GM19099 (cell line): ENCODE measurements around the gene ATP8B4.

Experiments
- POLR2A ChIP-seq: IDR thresholded peaks from 3 replicates; pipeline ENCODE4 v1.6.1; 2011; ENCODE audit warnings: low read depth; ENCODE audit not compliant: insufficient read length; ENCODE audit errors: extremely low read depth

The ATP8B4 gene

DNA sequence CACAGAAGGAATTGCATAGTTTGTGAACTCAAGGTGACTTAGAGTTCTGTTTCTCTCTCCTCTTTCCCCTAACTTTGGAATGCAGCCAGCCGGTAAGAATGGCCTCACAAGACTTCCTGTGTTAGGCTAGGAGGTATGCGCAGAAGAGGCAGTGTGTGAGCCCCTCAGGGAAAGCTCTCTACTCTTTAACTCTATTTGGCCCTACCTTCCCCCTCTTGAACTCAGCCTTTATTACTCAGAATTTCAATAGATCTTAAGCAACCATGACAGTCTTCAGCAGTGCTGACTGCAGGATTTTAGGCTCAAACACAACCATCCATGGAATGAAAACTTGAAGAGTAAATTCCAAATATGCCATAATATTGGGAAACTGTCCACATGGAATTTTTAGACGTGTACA, 288.6 kb downstream of the ATP8B4 start:
- TF ChIP-seq POLR2A, result no peak

DNA sequence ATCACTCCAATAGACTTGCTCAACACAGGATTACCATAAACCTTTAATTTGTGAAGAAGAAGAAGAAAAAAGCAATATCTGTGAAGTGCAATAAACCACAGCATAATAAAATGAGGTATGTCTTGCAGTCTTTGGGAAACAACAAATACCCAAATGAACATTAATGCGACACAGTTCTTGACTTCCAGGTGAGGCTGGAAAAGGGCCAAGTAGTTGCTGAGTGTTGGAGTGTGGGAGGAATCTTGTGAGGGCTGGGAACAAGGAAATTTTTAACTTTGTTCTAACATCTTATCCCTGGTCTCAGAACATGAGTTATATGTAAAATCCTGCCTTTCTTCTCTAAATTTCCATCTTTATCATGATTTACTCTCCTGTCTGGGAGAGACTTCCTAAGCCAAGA, 291.7 kb downstream of the ATP8B4 start:
- no peak for TF ChIP-seq POLR2A

DNA sequence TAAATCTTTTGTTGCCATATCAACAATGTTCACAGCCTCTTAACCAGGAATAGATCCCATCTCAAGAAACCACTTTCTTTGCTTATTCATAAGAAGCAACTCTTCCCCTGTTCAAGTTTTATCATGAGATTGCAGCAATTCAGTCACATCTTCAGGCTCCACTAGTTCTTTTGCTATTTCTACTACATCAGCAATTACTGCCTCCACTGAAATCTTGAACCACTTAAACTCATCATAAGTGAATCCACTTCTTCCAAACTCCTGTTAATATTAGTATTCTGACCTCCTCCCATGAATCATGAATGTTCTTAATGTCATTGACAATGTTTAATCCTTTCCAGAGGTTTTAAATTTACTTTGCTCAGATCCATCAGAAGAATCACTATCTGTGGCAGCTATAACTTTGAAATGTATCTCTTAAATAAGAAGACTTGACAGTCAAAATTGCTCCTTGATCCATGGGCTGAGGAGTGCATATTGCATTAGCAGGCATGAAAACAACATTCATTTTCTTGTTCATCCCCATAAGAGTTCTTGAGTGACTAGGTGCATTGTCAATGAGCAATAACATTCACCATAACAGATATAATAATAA, 292.3 kb downstream of the ATP8B4 start:
- no peak for TF ChIP-seq POLR2A

DNA sequence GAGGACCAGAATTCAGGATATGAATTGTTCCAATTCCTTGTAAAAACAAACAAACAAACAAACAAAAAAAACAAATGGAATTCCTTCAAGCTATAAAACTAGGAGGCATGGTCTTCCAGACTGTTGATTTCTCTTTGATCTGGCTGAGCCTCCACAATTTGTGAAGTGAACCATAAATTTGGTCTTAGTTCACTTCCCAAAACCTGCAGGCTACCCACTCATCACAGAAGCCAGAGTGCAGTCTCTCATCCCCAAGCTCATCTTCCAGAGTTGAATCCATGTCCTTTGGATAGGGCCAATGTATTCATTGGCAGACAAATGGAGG, 294.3 kb downstream of the ATP8B4 start:
- TF ChIP-seq POLR2A, result no peak

DNA sequence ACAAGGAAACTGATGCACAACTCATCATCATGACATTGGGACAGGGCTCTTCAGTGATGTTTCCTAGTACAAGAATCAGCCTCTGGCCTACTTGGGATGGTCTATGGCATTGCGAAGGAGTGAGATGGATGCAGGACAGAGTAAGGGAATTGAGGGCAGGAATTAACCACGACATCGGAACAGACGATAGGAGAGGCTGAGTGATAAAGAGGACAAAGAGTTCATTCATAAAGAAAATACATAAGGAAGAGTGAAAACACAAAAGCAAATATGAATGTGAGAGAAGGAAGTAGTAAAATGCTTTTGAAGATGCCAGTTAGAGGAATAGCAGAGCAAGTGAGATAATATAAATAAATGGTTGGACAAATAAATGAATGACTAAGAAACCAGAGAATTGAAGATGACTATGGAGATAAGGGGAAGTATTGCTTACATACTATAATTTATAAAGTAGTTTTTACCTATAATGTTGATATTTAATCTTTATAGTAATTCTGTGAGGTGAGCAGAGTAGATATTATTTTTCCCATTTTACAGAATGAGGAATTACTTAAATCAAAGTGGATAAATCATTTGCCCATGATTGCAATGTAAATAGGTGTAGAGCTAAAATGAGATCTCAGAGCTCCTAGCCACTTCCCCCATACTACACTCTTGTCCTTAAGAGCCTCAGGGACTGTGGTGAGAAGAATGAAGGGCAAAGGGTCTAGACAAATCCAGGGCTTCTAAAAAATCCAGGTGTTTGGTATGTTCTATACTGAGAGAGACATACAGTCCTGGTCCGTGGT, 294.9 kb downstream of the ATP8B4 start:
- no peak for TF ChIP-seq POLR2A

DNA sequence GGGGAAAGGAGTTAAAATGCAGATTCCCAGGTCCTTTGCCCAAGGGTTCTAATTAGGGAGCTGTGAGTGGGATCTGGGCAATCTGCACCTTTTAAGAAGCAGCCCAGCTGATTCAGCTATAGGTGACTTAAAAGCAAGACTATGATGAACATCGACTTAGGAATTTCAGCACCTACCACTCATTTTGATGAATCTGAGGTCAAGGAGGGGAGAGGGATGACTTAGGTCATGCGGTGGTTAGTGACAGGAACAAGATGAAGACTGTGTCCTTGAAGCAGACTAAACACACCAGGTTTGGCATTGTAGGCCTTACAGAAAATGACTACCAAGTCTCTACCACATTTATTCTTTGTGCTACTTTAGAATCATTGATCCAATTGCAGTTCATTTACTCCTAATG, 301.9 kb downstream of the ATP8B4 start:
- TF ChIP-seq POLR2A, result no peak

DNA sequence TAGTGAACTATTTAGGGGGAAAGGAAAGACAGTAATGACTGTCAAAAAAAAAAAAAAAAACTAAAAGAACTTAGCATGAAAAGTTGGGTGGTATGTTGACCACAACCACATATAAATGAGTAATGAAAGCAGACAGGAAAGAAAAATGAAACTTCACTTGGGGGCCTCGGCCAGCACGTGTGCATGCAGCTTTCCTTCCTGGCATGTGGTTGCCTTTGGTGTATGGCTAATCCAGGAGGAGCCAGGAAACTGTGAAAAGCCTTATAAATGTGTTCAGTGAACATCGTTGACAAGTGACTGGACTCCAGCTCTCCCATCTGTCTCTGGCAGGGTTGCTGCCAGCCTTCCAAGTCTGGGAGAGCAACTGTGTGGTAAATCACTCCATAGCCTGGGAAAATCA, 303.1 kb downstream of the ATP8B4 start:
- TF ChIP-seq POLR2A, result no peak

DNA sequence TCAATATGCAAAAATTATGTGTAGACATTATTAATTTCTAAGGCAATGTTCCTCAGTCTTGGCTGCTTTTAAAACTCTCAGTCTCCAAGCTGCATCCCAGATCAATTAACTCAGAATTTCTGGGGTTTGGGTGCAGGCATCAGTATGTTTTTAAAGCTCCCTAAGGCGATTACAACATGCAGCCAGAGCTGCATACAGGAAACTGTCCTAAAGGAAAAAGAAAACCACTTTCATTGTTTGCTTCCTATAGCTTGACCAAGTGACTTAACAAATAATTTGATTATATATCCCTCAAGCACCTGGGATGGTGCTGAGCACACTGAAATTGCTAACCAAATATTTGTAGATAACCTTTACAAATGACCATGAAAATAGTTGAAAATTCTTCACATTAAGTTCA, 303.5 kb downstream of the ATP8B4 start:
- no peak for TF ChIP-seq POLR2A

DNA sequence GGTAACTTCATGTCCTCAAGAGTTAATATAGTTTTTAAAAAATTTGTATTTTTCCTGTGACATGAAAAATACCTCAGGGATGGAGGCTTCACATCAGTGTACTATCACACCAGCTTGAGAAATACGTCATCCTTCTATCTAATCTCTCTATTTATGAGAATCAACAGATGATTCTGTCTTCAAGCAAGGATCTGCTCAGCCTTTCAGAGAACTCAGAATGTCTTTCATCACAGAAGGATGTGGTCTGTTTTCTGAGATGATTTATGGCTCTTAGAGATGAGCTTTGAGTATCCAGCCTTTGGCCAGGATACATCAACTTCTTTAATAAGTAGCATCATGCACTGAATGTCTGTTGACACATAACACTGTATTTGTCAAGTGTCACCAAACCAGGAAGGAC, 304.3 kb downstream of the ATP8B4 start:
- TF ChIP-seq POLR2A, result no peak

DNA sequence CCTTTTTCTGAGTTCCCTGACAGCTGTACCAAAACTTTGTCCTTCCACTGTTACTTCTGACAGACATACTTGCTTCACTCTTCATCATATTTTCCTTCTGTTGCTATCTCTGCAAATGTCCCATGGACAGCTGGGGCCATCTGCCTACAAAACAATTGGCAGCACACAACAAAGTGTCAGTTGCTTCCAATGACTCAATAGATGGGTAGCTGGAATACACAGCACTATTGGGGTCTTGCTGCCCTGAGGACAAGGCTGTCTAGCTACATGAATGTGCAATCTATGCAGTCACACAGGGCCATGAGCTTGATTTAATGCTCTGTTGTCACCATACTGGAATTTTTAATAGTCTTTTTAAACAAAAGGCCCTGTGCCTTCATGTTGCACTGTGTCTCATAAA, 305.4 kb downstream of the ATP8B4 start:
- no peak for TF ChIP-seq POLR2A

DNA sequence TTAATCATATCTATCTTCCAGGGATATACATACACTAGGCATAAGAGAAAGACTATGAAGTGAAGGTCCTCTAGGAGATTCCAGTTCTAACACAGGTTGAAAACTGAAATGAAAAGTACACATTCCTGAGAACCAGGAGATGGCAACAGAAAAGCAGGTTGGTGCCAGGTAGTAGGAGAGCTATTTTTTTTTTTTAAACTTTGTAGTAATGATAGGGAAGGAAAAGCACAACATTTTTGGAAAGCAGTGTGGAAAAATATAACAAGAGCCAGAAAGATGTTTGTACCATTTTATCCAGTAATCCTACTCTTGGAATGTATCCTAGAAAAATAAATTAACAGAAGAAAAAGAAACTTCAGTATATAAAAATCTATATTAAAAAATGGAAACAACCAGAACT, 308.3 kb downstream of the ATP8B4 start:
- no peak for TF ChIP-seq POLR2A

DNA sequence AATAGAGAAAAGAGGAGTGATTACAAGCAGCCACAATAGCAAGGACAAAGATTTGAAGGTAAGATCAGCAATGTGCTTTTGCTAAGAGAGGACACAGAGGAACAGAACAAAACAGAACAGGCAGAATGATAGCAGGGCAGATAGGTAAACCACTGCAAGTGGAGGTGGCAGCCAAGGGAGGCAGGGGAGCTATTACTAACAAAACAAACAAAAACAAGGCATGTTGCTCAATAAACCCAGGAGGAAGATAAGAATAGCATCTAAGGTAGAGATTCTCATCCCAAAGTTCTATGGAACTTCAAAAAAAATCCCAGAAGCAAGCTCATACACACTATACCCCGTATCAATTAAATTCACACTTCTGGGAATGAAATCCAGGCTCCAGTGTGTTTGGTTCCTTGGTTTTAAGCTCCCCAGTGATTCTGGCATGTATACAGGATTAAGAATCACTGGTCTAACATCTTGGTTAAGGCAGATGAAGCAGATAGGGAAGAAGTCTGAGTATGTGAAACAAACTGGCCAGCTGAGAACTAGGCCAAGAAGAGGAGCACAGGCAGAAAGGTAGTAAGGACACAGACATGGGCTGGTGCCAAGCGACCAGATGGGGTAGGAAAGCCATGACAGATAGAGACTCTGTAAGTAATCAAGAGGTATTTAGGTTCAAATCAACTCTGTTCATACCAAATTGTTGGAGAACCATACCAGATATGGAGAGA, 309.0 kb downstream of the ATP8B4 start:
- no peak for TF ChIP-seq POLR2A

DNA sequence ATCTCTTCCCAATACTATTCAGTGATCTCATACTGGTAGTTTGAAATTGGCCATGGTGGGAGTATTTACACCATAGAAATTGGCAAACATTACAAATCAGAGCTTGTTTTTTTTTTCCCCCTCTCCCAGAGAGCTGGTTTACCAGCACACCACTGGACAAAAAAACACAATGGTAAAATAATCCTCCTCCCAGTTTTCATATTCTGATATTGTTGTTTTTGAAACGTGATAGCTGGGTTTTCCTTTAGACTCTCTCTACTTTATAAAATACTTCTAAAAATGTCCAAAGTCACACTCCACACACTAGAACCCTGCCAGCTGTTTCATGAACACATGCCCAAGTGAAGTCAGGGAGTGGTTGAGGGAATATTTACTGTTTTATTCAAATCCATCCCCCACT, 310.7 kb downstream of the ATP8B4 start:
- no peak for TF ChIP-seq POLR2A
